HepG2 (cell line): ENCODE data around the gene NAT9. TPM values are rescaled to one million over a fixed set of nuclear protein-coding genes. Genes with fewer than 3 reads are reported as not detected.
A peak's percentile ranks its signal among the peaks of the same experiment; 100 is the strongest.

Experiments
- ATAC-seq: fragments of 200-7000 bp; cut with Tn5 transposase; 3 replicates; pipeline ENCODE4 v1.9.1; 2020; ENCODE audit warnings: mild to moderate bottlenecking, moderate library complexity
- BruUV-seq: library from RNA; stranded (reverse); fragments of 400-500 nt; replicated peaks from 2 replicates; lab custom pipeline; 2021; lab: Mats Ljungman, UMichigan
- CTCF ChIA-PET: fragments of 300-600 bp; formaldehyde crosslinking; extraction: SDS; loops from one replicate; lab custom pipeline; 2021; ENCODE audit warnings: low total read pairs, inconsistent platforms, low intra/inter-chr PET ratio; lab: Yijun Ruan, JAX
- POLR2A ChIA-PET: fragments of 350-600 bp; sonication (Branson Sonifier 250); formaldehyde crosslinking; loops from one replicate; lab custom pipeline; 2020; ENCODE audit warnings: antibody characterized with exemption, inconsistent platforms; lab: Yijun Ruan, JAX
- DNase-seq: peaks from one replicate; pipeline ENCODE4 v3.0.0-alpha.2; 2015; ENCODE audit warnings: low spot score
- FAIRE-seq: peaks from 3 replicates; lab custom pipeline; 2011; peaks lifted over from hg19 to GRCh38; lab: Jason Lieb, UNC
- H2AFZ ChIP-seq: one replicate; pipeline ENCODE4 v1.6.1; 2011; ENCODE audit warnings: low read length, inconsistent platforms
- H3K27ac ChIP-seq: fragments of 300-600 bp; 3 replicates; pipeline ENCODE4 v1.8.0; 2011; ENCODE audit warnings: mixed run types, mild to moderate bottlenecking, mixed read lengths, low read length, inconsistent platforms; ENCODE audit not compliant: insufficient read depth; ENCODE audit errors: extremely low read length
- H3K27me3 ChIP-seq, 2 experiments: fragments of 200-600 bp in 1 of 2; 2 replicates in 1 of 2; 3 replicates in 1 of 2; pipeline versions ENCODE4 v1.6.0 to v1.8.0; 2011; ENCODE audit warnings: low read length in 2 of 2, mild to moderate bottlenecking in 2 of 2, moderate library complexity in 2 of 2, inconsistent platforms in 1 of 2; ENCODE audit not compliant: insufficient read depth in 2 of 2, control insufficient read depth in 1 of 2
- H3K36me3 ChIP-seq, 2 experiments: fragments of 200-600 bp in 1 of 2; replicated peaks in 1 of 2; 2 replicates in 1 of 2; 3 replicates in 1 of 2; pipeline versions ENCODE4 v1.5.1 to v1.8.0; 2011; ENCODE audit warnings: low read length in 2 of 2, inconsistent platforms in 1 of 2; ENCODE audit not compliant: insufficient read depth in 2 of 2, control insufficient read depth in 1 of 2
- H3K4me1 ChIP-seq: 2 replicates; pipeline ENCODE4 v1.5.1; 2012; ENCODE audit warnings: low read length, inconsistent platforms; ENCODE audit not compliant: insufficient read depth
- H3K4me2 ChIP-seq: 2 replicates; pipeline ENCODE4 v1.6.0; 2011; ENCODE audit warnings: low read depth, low read length, inconsistent platforms
- H3K4me3 ChIP-seq, 3 experiments: fragments of 200-600 bp in 1 of 3; sonication (generic), shearing (Covaris generic) in 1 of 3; replicated peaks in 1 of 3; 2 replicates each; pipeline ENCODE4 v1.5.1; 2011 to 2016; ENCODE audit warnings: low read length in 3 of 3, inconsistent platforms in 2 of 3, low read depth in 2 of 3, mild to moderate bottlenecking in 2 of 3, control low read depth in 1 of 3, mixed read lengths in 1 of 3; ENCODE audit not compliant: insufficient read depth in 1 of 3
- H3K79me2 ChIP-seq: one replicate; pipeline ENCODE4 v1.6.1; 2011; ENCODE audit warnings: low read length, inconsistent platforms; ENCODE audit not compliant: insufficient read depth
- H3K9ac ChIP-seq: 2 replicates; pipeline ENCODE4 v1.6.0; 2011; ENCODE audit warnings: mild to moderate bottlenecking, low read depth, low read length, inconsistent platforms; ENCODE audit not compliant: insufficient read depth
- H3K9me3 ChIP-seq: 2 replicates; pipeline ENCODE4 v1.5.1; 2012; ENCODE audit warnings: mild to moderate bottlenecking, low read length
- H4K20me1 ChIP-seq: 2 replicates; pipeline ENCODE4 v1.6.0; 2011; ENCODE audit warnings: inconsistent platforms, mild to moderate bottlenecking, low read length, moderate library complexity; ENCODE audit not compliant: insufficient read depth
- ARNT ChIP-seq: fragments of 450-650 bp; IDR thresholded peaks from 2 replicates; pipeline ENCODE4 v1.6.1; 2017
- FOXA1 ChIP-seq, 2 experiments: fragments of 450-650 bp in 1 of 2; sonication (generic) in 1 of 2; formaldehyde crosslinking in 1 of 2; IDR thresholded peaks; 2 replicates each; pipeline versions ENCODE4 v1.4.0 to v1.6.1; 2016 to 2020; ENCODE audit warnings: missing genetic modification reagents in 1 of 2
- IKZF1 ChIP-seq: fragments of 450-650 bp; IDR thresholded peaks from 2 replicates; pipeline ENCODE4 v1.7.1; 2016
- LCORL ChIP-seq, 2 experiments: fragments of 450-650 bp in 1 of 2; sonication (generic) in 1 of 2; formaldehyde crosslinking in 1 of 2; IDR thresholded peaks; 2 replicates each; pipeline versions ENCODE4 v1.5.0 to v1.6.1; 2017 to 2020; ENCODE audit warnings: antibody characterized with exemption in 1 of 2, missing genetic modification reagents in 1 of 2
- MNT ChIP-seq: fragments of 450-650 bp; IDR thresholded peaks from 2 replicates; pipeline ENCODE4 v1.6.1; 2016
- MYPOP ChIP-seq: sonication (generic); formaldehyde crosslinking; IDR thresholded peaks from 2 replicates; pipeline ENCODE4 v1.8.1; 2023; ENCODE audit warnings: mild to moderate bottlenecking, moderate library complexity, missing genetic modification reagents
- NBN ChIP-seq: fragments of 450-650 bp; conservative IDR thresholded peaks from 2 replicates; pipeline ENCODE4 v1.6.1; 2017
- NONO ChIP-seq, 2 experiments: fragments of 450-650 bp in 1 of 2; sonication (generic) in 1 of 2; formaldehyde crosslinking in 1 of 2; IDR thresholded peaks in 1 of 2; conservative IDR thresholded peaks in 1 of 2; 2 replicates each; pipeline versions ENCODE4 v1.6.1 to v1.8.0; 2017 to 2022; ENCODE audit warnings: mild to moderate bottlenecking in 1 of 2, missing genetic modification reagents in 1 of 2, moderate library complexity in 1 of 2
- SP1 ChIP-seq, 2 experiments: fragments of 450-650 bp in 1 of 2; sonication (generic) in 1 of 2; formaldehyde crosslinking in 1 of 2; IDR thresholded peaks; 2 replicates each; pipeline versions ENCODE4 v1.4.0 to v1.6.1; 2016 to 2020; ENCODE audit warnings: missing genetic modification reagents in 1 of 2
- STAT6 ChIP-seq: sonication (generic); formaldehyde crosslinking; IDR thresholded peaks from 2 replicates; pipeline ENCODE4 v1.4.0; 2020; ENCODE audit warnings: missing genetic modification reagents, mild to moderate bottlenecking, borderline replicate concordance
- XRCC5 ChIP-seq: fragments of 200-400 bp; formaldehyde crosslinking; optimal IDR thresholded peaks from 2 replicates; pipeline ENCODE3; 2017; ENCODE audit warnings: mild to moderate bottlenecking, low read length
- ZFP91 ChIP-seq: sonication (generic); formaldehyde crosslinking; IDR thresholded peaks from 2 replicates; pipeline ENCODE4 v1.9.0; 2022; ENCODE audit warnings: missing genetic modification reagents, mild to moderate bottlenecking, borderline replicate concordance
- ZNF282 ChIP-seq: fragments of 450-650 bp; IDR thresholded peaks from 2 replicates; pipeline ENCODE4 v1.6.1; 2018; ENCODE audit not compliant: partially characterized antibody
- WGBS: methylation state at CpG from one replicate; pipeline ENCODE4 v1.1.6; 2017; ENCODE audit warnings: low lambda C conversion rate; 5-methylcytosine and 5-hydroxymethylcytosine counted together
- in situ Hi-C: cut with HindIII; loops from 2 replicates; pipeline ENCODE4 v1.10.0; 2017; ENCODE audit warnings: low pct_unique_long_range_greater_than_20kb; ENCODE audit not compliant: extremely low pct_ligation_motif_present
- intact Hi-C: fragments of 100-400 bp; cut with micrococcal nuclease; formaldehyde crosslinking; loops from one replicate; pipeline ENCODE4 v1.10.0; 2022; ENCODE audit not compliant: unreplicated experiment
- polyA plus RNA-seq, 8 experiments: library from polyadenylated mRNA; depleted of rRNA in 3 of 8; stranded (reverse) in 7 of 8; unstranded in 1 of 8; fragments of >200 nt; fragmentation: Illumina TruSeq in 4 of 8; extraction: Trizol in 4 of 8; gene quantifications; 2 replicates each; pipeline versions ENCODE4 v1.2.1 to v1.2.3, GENCODE V29; 2011 to 2016; ENCODE audit warnings: low read depth in 4 of 8, missing spikeins in 1 of 8, mixed read lengths in 1 of 8; ENCODE audit not compliant: insufficient read depth in 1 of 8
- total RNA-seq, 5 experiments: library from RNA; depleted of rRNA; stranded (reverse); fragments of >200 nt; fragmentation: Illumina TruSeq; extraction: Trizol; gene quantifications; 2 replicates each; pipeline ENCODE4 v1.2.3, GENCODE V29; 2016; ENCODE audit warnings: low read depth in 1 of 5
- TF ChIP-seq, protein P1 (sequence below): fragments of 450-650 bp; IDR thresholded peaks from 2 replicates; pipeline ENCODE4 v1.6.1; 2017

NAT9 gene
- total and polyA plus RNA-seq, 2 of the 13 experiments (the other 11 are each of a cell fraction or from before 2014, with no cell fraction given): 39.7 to 44.2 TPM

DNA sequence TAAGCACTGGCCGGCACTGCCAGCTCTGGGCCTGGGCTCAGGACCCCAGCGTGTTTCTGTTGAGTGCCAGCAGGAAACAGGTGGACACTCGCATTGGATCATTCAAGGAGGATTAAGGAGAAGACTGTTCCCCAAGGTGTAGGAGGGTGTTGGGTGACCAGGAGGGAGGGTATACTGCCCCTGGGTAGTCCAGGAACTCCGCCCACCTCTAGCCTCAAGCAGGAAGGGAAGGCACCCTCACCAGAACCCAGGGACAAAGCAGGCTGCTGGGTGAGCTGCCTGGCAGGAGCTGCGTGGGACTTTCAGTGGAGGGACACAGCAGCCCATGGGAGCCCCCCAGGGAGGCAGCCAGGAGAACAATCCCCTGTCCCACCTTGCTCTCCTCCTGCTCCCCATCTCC, 46.8 kb downstream of the NAT9 start (continued):
- TF ChIP-seq STAT6: no peak

GRCh38 chr17:74728702-74729075, 47.5 kb downstream of the NAT9 start:
- Histone ChIP-seq H3K27me3 (peaks cover 3 to 25% of the 10 kb centered on the region in 2 experiments; a peak in 4 of 5 replicates), H3K36me3 (no peaks in the 10 kb centered on the region), H3K4me1 (no peaks in the 10 kb centered on the region), H3K27ac (no peak overlapping the region), H3K4me2 (no peak overlapping the region), H4K20me1 (no peaks in the 10 kb centered on the region), H3K9ac (no peak overlapping the region), H3K79me2 (no peaks in the 10 kb centered on the region), H3K4me3 (no peak overlapping the region), H3K9me3 (peaks cover 9% of the 10 kb centered on the region; the same call in 1 of the 2 replicates), H2AFZ (no peak overlapping the region)
- BruUV-seq: no TSS peak
- ChIA-PET POLR2A (no interaction called here), CTCF (no interaction called here)
- 22% methylated on average over 3 of the region's 3 CpGs for WGBS
- intact Hi-C loops: no loop called here
- no peak for ATAC-seq
- in situ Hi-C loops: no loop called here
- FAIRE-seq: no peak
- DNase-seq: no peak
- TF ChIP-seq IKZF1: peak; percentile 99
- TF ChIP-seq LCORL (IDR thresholded peaks at IDR 0.05): peak; percentile 27; the same call in 1 of the 2 replicates
- no peak for TF ChIP-seq LCORL (CRISPR knock-in tag; IDR thresholded peaks at IDR 0.05)
- peak; percentile 67; the same call in 1 of the 2 replicates for TF ChIP-seq SP1 (IDR thresholded peaks at IDR 0.05)
- TF ChIP-seq SP1 (CRISPR knock-in tag; IDR thresholded peaks at IDR 0.05): no peak
- no peak for TF ChIP-seq MYPOP (CRISPR knock-in tag)
- TF ChIP-seq FOXA1 (IDR thresholded peaks at IDR 0.05): 0 out of 2 replicates have a peak, but pooled peaks have one; percentile 47
- no peak for TF ChIP-seq FOXA1 (CRISPR knock-in tag; IDR thresholded peaks at IDR 0.05)
- peak; percentile 97 for TF ChIP-seq MNT
- peak; percentile 77; the same call in 1 of the 2 replicates for TF ChIP-seq ARNT
- peak; percentile 31; the same call in 1 of the 2 replicates for TF ChIP-seq NONO (IDR thresholded peaks at IDR 0.05)
- TF ChIP-seq NONO (CRISPR knock-in tag; conservative IDR thresholded peaks at IDR 0.05): no peak
- peak; percentile 95 for TF ChIP-seq ZNF282
- no peak for TF ChIP-seq ZFP91
- TF ChIP-seq XRCC5: no peak
- TF ChIP-seq, protein P1, sequence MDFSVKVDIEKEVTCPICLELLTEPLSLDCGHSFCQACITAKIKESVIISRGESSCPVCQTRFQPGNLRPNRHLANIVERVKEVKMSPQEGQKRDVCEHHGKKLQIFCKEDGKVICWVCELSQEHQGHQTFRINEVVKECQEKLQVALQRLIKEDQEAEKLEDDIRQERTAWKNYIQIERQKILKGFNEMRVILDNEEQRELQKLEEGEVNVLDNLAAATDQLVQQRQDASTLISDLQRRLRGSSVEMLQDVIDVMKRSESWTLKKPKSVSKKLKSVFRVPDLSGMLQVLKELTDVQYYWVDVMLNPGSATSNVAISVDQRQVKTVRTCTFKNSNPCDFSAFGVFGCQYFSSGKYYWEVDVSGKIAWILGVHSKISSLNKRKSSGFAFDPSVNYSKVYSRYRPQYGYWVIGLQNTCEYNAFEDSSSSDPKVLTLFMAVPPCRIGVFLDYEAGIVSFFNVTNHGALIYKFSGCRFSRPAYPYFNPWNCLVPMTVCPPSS: 0 out of 2 replicates have a peak, but pooled peaks have one; percentile 86
- peak; percentile 85; the same call in 1 of the 2 replicates for TF ChIP-seq NBN
